GM19397 (cell line): ENCODE data around the gene ZSWIM3.

ENCODE experiments used
- ATAC-seq: cut with Tn5 transposase; IDR thresholded peaks from one replicate; pipeline ENCODE4 v1.9.1; 2021; ENCODE audit warnings: mild to moderate bottlenecking, moderate library complexity; ENCODE audit not compliant: unreplicated experiment

ZSWIM3 gene

GRCh38 chr20:45927071-45927878 lies 69.9 kb downstream of the ZSWIM3 start:
- ATAC-seq = no peak
